IPS-11a (cell line): Measurements from ENCODE around the gene ADGRG3.

Experiments
- H3K4me3 ChIP-seq: one replicate; pipeline ENCODE4 v1.5.1; 2013; ENCODE audit warnings: low read depth, low read length, control low read depth

ADGRG3 gene

DNA sequence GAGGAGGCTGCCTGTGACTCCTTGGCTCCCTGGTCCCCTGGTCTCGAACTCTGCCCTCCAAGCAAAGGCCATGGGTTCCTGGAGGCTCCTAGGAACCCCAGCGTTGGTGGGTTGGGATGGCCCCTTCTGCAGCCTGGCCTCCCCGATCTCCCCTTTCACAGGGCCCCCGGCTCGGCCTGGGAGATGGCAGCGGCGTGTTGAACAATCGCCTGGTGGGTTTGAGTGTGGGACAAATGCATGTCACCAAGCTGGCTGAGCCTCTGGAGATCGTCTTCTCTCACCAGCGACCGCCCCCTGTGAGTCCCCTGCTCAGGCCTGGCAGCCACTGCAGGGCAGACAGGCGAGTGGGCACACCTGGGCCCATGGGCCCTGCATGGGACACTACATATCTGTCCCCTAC, 10.9 kb downstream of the ADGRG3 start:
- H3K4me3 ChIP-seq = no peak overlapping the region

DNA sequence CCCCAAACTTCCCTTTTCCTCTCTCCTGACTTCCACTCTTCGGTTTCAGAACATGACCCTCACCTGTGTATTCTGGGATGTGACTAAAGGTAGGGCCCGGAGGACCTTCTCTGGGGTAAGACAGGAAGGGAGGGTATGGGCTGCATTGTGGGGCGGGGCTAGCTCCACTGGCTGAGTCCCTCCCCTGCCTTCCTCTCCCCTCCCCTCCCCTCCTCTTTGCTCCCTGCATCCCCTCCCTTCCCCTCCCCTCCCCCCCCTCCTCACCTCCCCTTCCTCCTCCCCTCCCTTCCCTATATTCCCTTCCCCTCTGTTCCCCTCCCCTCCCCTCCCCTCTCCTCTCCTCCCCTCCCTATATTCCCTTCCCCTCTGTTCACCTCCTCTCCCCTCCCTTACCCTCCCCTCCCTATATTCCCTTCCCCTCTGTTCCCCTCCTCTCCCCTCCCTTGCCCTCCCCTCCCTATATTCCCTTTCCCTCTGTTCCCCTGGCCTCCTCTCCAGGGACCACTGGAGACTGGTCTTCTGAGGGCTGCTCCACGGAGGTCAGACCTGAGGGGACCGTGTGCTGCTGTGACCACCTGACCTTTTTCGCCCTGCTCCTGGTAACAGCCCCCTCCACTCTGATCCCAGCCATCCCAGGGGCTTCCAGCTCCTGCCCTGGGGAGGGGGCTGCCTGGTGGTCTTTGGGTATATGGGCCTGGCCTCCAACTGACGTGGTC, 11.8 kb downstream of the ADGRG3 start:
- H3K4me3 ChIP-seq = no peak overlapping the region

DNA sequence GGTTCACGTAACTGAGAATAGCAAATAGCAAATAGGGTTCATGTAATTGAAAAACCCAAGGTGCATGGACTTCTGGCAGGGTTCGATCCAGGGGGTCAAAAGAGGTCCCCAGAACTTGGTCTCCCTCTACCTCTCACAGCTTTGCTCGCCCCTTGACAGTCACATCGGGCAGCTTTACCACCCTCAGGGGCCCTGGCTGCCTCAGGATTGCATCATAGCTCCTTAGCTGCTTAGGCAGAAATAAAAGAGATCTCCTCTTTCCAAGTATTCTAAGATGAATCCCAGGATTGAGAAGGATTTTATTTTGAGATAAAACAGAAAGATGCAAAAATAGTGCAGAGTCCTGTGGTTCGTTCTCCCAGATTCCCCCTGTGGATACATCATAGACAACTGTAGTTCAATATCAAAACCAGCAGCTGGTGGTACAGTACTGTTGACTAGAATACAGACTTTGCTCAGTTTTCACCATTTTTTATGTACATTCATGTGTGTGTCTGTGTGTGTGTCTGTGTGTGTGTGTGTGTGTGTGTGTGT, 12.8 kb downstream of the ADGRG3 start:
- no peak overlapping the region for H3K4me3 ChIP-seq

DNA sequence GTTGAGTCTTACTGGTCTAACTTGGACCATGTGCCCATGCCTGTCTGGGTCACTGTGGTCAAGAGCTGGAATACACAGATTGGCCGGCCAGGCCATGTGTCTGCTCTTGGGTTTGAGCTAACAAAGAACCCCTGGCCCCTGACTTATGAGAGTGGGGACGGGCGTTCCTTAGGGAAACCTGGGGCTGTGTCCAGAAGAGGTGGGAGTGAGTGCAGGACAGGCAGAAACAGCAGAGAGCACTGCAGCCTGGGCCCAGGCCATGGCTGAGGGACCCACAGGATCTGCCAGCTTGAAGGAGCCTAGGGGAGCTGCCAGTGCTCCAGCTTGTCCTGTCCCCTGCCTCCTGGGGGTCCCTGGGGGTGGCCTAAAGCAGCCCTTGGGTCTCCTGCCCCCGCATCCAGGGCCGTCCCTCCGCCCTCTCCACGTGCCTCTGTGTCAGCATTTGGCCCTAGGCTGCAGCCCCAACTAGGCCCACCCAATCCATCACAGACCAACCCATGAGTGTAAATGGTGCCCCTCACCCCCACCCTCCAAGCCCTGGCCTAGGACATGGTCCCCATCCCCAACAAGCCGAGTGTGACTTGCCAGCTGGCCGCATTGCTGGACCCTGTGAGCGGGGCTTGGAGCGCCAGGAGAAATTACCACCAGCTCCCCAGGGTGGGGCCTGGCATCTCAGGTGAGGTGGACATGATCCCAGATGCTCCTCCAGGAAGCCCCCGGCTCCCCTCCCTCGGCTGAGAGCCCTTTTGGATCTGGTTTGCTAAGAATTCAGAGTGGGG, 14.0 kb downstream of the ADGRG3 start:
- no peak overlapping the region for H3K4me3 ChIP-seq

DNA sequence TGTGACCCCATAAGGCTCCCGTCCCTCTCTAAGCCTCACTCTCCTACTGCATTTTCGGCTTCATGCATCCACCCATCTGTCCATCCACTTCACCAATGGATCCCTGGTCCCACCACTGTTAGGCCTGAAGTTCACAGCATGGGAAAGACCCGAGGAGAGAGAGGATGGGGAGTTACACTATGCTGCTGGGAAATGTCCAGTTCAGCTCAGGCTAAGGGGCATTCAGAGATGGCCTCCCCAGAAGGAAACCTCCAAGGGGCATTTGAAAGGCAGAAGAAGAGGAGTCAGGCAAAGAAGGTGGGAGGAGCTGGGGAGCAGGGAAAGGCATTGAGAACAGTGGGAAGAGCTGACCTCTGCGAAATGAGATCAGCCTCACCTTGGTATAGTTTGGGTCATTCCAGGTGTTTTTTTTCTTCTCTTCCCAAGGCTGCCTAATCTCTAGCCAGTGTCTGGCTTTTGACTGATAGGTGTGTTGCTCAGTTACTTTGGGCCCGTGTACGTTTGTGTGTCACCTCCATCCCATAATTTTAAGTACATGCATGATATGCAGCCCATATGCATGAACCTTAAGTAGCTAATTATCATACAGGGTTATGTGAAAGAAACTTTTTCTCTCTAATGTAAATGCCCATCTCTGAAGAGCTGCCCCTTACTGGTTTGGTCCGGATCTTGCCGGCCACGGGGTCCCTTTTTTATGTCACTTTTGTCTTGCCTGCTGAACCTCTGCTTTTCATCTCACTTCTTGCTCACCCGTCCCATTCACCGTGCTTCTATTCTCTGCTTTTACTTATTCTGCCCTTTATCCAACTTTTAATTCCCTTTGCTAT, 14.9 kb downstream of the ADGRG3 start:
- H3K4me3 ChIP-seq = no peak overlapping the region

DNA sequence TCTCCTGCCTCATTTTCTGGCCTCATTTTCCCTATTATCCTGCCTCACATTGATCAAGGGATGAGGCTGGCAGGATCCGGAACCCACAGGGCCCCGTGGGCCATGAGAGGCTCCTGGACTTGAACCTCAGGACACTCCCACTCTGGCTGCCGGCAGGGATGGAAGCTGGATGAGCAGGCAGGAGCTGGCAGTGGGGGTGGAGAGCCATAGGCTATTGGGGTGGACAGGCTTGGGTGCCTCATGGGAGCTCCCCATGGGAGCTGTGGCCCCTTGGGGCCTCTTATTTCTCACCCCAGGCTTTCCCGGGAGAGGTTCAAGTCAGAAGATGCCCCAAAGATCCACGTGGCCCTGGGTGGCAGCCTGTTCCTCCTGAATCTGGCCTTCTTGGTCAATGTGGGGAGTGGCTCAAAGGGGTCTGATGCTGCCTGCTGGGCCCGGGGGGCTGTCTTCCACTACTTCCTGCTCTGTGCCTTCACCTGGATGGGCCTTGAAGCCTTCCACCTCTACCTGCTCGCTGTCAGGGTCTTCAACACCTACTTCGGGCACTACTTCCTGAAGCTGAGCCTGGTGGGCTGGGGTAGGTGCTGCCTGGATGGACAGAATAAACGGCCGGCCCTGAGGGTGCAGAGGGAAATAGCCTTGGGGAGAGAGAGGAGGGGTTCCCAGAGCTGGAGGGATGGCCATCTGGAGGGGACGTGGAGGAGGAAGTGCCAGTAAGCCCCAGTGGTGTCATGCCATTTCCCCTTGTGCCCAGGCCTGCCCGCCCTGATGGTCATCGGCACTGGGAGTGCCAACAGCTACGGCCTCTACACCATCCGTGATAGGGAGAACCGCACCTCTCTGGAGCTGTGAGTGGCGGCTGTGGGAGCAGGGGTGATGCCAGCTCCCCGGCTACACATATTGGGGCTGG, 15.8 kb downstream of the ADGRG3 start:
- H3K4me3 ChIP-seq = no peak overlapping the region

DNA sequence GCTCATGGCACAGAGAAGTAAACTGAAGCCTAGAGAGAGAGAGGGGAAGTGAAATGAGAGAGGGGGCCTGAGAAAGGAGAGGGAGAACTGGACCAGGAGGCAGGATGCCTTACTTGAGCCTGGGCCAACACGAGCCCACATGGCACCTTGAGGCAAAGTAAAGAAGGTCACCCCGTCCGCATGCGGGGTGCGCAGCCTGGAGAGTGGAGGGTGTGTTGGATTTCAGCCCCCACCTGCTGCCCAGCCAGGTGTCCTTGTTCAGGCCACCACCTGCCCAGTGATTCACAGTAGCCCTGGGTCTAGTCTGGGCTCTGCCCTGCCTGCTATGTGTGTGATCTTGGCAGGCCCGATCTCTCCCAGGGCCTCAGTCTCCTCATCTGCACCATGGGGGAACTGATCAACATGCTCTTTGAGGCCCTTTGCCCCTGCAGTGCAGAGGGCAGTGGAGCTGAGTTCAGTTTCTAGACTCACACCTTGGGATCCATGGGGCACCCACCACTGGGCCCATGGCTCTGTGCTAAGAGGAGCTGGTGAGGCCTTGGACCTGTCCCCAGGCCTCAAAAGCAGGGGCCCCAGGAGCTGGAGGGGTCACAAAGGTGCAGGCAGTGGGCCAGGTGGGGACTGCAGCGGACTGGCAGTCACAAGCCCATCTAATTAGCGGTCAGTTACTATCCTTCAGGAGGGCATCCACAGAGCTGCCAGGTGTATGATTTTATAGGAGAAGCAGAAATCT, 16.7 kb downstream of the ADGRG3 start:
- no peak overlapping the region for H3K4me3 ChIP-seq

DNA sequence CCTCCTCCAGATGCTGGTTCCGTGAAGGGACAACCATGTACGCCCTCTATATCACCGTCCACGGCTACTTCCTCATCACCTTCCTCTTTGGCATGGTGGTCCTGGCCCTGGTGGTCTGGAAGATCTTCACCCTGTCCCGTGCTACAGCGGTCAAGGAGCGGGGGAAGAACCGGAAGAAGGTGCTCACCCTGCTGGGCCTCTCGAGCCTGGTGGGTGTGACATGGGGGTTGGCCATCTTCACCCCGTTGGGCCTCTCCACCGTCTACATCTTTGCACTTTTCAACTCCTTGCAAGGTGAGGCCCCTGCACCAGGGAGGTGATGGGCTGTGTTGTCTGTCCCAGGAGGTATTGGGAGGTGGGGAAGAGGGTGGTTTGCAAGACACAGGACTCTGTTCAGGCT, 17.5 kb downstream of the ADGRG3 start:
- H3K4me3 ChIP-seq = no peak overlapping the region

DNA sequence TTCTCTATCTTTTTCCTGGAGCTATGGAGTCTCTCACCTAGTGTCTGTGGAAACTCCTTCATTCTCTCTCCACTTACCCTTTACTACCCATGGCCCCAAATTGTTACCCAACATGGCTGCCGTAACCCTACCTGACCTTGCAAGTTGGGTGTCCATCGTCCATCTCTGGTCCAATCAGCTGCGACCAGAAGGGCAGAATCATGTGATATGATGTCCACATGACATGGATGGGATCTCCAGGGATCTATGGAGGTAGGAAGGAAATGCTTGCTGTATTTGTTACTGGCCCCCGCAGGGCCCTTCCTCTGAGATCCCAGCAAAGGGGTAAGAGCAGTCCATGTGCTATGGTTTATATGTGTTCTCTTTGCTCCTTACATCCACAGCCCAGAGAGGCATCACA, 18.5 kb downstream of the ADGRG3 start:
- H3K4me3 ChIP-seq = no peak overlapping the region

DNA sequence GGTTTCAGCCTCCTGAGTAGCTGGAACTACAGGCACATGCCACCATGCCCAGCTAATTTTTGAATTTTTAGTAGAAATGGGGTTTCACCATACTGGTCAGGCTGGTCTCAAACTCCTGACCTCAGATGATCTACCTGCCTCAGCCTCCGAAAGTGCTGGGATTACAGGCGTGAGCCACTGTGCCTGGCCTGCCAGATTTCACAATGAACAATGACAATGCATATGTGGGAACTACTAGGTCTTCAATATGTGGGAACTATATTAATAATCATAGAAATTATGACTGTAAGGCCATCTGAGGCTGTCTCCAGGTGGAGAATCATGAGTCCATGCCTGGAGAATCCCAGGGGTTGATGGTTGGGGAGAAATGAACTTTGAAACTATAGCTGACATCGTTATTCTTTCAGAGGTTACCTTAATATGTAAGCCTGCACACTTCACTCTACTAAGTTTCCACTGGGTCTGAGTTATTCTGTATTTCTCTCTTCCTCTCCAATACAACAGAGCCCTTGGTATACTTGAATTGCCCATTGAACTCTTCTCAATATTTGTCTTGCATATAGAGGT, 19.3 kb downstream of the ADGRG3 start:
- H3K4me3 ChIP-seq = no peak overlapping the region

DNA sequence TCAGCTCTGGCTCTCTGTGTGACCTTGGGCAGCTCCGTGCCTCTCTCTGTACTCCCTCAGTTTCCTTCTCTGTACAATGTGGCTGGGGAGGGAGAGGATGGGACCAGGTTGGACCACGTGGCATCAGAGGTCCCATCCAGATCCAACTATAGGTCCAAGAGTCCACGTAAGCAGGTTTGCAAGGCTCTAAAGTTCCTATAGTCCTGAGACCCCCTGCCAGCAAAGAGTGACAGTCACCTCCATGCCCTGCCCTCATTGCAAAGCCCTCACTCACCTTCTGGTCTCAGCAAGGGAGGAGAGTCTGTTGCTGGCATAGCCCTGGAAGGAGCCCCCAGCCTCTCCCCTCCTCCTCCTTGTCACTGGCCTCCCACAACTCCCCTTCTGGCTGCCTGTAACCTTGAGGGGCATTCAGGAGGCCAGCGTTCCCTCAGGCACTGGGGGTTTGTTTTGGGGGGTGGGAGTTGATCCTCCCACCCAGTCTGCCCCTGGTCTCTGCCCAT, 20.4 kb downstream of the ADGRG3 start:
- H3K4me3 ChIP-seq = no peak overlapping the region

DNA sequence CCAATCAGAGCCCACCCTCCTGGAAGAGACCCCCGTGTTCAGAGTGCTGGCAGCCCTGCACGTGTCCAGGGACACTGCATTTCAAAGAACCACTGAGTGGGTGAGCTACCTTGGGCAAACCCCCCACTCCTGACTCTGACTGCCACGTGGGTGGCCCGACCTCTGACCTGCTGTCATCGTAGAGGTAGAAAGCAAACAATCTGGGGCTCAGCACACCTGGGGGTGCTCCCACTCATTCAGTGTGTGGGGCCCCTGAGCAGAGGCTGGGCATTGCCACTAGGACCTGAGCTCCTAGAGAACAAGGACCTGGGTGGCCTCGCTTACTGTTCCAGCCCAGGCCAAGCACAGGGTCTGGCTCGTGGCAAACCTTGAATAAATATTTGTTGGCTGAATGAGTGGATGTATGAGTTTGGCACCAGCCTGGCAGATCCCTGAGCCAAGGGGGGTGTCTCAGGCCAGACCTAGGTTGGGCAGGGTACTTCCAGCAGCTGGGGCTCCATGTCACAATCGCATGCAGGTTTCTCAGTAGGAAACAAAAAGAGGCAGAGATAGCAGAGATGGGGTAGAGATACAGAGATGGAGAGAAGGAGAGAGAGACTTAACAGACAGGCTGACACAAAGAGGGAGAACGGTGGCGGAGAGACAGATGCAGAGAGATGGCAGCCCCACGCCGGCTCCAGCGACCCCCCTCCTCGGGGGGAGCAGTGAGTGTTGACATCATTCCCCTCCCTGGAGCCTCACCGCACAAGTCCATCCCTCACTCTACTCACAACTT, 21.1 kb downstream of the ADGRG3 start:
- H3K4me3 ChIP-seq = no peak overlapping the region

DNA sequence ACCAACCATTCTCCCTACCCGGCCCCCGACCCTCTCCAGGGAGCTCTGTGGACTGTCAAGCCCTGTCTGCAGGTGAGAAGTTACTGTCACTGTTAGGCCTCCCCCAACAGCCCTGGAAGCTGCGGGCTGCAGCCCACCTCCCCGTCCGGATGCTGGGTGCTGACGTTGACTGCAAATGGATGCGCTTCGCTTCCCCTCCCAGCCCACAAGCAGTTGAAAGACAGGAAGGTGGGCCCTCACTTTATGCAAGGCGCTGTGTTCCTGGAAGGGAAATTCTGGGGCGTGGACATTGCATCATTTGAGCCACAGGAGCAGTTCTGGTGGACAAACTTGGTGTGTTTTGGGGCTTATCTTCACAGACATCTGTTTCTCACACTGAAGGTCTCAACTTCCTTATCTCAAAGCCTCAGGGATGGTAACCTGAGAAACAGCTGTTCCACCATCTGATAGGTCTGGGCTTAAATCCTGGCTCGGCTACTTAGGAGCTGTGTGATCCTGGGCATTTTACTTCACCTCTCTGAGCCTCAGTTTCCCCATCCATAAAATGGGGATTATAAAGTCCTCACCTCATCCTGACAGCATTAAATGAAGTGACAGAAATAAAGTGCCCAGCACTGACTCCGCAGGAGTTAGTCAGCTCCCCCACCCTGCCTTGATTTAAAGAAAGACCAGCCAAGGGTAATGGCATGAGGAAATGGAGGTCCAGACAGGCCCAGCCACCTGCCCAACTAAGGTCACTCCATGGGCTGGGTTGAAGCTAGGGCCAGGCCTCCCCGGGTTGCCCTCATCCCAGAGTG, 21.9 kb downstream of the ADGRG3 start:
- H3K4me3 ChIP-seq = no peak overlapping the region

DNA sequence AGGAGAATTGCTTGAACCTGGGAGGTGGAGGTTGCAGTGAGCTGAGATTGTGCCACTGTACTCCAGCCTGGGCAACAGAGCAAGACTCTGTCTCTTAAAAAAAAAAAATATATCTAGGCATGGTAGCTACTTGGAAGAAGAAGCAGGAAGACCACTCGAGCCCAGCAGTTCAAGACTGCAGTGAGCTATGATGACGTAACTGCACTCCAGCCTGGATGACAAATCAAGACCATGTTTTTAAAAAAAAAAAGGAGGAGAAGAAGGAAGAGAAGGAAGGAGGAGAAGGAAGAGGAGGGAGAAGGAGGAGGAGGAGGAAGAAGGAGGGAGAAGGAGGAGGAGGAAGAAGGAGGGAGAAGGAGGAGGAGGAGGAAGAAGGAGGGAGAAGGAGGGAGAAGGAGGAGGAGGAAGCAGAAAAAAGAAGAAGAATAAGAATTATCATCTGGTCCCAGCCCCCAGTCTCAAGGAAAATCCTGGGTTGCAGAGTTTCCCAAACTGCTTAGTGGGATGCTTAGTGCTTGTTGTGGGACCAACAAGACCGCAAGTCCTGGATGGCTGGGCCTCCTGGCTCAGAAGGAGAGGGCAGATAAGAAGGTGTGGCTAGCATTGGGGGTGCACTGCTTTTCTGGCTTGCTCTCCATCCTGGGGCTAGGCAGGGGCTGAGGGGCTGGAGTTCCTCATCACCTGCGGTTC, 22.8 kb downstream of the ADGRG3 start:
- no peak overlapping the region for H3K4me3 ChIP-seq

DNA sequence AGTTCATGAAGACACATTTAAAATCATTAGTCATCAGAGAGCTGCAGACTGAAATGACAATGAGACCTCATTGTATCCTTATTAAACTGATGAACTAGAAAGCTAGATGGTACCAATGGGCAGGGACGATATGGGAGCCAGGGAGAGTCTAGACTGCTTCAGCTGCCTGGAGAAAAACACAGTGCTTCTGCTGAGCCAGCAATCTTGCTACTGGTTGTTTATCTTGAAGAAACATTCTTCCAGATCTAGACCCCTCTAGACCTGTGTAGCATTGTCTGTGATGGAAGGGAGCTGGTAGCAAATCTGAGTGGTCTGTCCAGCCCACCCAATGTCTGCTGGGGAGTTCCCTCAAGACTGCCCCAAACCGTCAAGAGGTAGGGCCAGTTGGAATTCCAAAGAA, 24.5 kb downstream of the ADGRG3 start:
- H3K4me3 ChIP-seq = no peak overlapping the region

DNA sequence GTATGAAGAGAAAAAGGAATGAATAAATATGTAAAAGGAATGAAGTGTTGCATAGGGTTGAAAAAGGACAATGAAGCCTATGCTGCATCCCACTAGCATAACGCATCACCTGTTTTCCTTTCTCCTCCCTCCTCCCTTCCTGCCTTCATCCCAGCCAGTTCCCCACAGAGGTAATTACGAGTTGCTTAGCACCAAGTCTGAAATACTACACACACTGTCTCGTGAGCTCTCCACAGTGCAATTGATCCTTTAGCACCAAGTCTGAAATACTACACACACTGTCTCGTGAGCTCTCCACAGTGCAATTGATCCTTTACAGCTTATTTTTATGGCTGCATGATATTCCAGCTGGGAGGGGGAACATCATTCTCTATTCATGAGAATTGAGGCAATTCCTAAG, 25.4 kb downstream of the ADGRG3 start:
- H3K4me3 ChIP-seq = no peak overlapping the region

DNA sequence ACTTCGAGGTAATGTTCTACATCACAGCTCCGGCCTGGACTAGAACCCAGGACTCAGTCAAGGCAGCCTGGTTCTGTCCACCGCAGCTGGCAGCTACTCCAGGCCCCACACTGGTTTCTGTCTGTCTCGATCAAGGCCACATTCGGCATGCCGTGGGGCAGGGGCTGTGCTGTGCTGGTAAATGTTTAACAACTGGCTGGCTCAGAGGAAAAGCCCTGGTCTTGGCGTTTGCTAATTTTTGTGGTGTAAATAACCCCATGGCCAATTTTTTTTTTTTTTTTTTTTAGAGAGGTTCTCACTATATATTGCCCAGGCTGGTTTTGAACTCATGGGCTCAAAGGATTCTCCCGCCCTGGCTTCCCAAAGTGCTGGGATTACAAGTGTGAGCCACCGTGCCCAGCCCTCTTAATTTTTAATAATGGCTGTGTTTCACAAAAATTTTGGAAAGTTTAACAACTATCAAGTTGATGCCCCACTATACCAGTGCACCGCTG, 26.2 kb downstream of the ADGRG3 start:
- H3K4me3 ChIP-seq = no peak overlapping the region
